Activated T-helper 1 cell treated with anti-CD3 and anti-CD28 coated beads, Interleukin-12 subunit alpha, Interleukin-12 subunit beta, Interleukin-2, Interleukin-4 antibody, amounts not matched to agents 30 ng/mL and 10 ng/mL and 1 ng/mL, durations not matched to agents 14 hours and 24 hours and 36 hours (primary cell): ENCODE data around the gene HACE1. TPM values are rescaled to one million over a fixed set of nuclear protein-coding genes. Genes with fewer than 3 reads are reported as not detected.

ENCODE experiments used
- DNase-seq: peaks from one replicate; pipeline ENCODE4 v3.0.0; 2021; ENCODE audit warnings: low spot score
- H3K27ac Mint-ChIP-seq: one replicate; pipeline ENCODE4 v1.8.0; 2021; ENCODE audit warnings: mild to moderate bottlenecking, mixed read lengths
- H3K27me3 Mint-ChIP-seq: one replicate; pipeline ENCODE4 v1.8.0; 2022; ENCODE audit warnings: mild to moderate bottlenecking, moderate library complexity, mixed read lengths; ENCODE audit not compliant: insufficient read depth
- H3K36me3 Mint-ChIP-seq: one replicate; pipeline ENCODE4 v1.8.0; 2021; ENCODE audit warnings: low read depth, mixed read lengths
- H3K4me1 Mint-ChIP-seq: one replicate; pipeline ENCODE4 v1.8.0; 2021; ENCODE audit warnings: low read depth, mixed read lengths
- H3K4me3 Mint-ChIP-seq: one replicate; pipeline ENCODE4 v1.8.0; 2021; ENCODE audit warnings: mild to moderate bottlenecking, moderate library complexity, mixed read lengths
- H3K9me3 Mint-ChIP-seq: one replicate; pipeline ENCODE4 v1.8.0; 2021; ENCODE audit warnings: mixed read lengths
- intact Hi-C: fragments of 100-400 bp; cut with micrococcal nuclease; formaldehyde crosslinking; loops from one replicate; pipeline ENCODE4 v1.15.1; 2024
- total RNA-seq: library from RNA; stranded (reverse); gene quantifications from 2 replicates; pipeline ENCODE4 v1.2.3, GENCODE V29; 2022

HACE1 gene
- total RNA-seq, 1 donor from 2014 or later: 16.9 TPM

DNA sequence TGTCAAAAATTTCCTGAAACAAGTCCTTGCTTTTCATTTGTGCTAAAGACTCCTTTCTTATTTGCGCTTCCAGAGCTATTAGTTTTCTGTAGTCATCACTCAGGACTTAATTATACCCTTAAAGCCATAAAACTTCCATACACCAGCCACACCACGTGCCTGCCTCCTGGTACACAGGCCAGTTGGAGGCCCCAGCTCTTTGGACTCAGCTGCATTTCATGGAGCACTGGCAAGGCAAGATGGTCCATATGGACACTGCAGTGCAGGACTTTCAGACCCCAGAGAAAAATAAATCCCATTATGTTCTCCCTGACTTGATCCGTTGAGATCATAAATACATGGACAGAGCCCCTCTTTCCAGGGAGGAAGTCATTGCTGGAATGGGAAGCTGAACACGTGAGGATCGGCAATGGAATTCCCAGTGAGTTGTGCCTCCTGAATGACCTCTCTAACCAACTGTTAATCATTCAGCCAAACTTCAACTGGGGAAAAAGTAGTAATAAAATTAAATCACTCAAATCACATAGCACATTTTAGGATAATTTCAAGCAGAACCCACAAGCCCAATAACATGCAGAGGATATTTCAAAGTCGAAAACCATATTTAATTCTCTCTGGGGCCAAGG lies 173.1 kb downstream of the HACE1 start:
- no peaks in the 10 kb centered on the region for H3K9me3 Mint-ChIP-seq
- no peak for DNase-seq
- H3K4me1 Mint-ChIP-seq: peaks cover 31% of the 10 kb centered on the region
- intact Hi-C loops: loop anchor here (10.0 kb wide), 1 partner anchor 82 kb away; no protein-coding TSS in a partner anchor
- H3K27ac Mint-ChIP-seq: no peak overlapping the region
- peaks cover 2% of the 10 kb centered on the region for H3K36me3 Mint-ChIP-seq
- H3K4me3 Mint-ChIP-seq: no peak overlapping the region
- peaks cover 2% of the 10 kb centered on the region for H3K27me3 Mint-ChIP-seq

DNA sequence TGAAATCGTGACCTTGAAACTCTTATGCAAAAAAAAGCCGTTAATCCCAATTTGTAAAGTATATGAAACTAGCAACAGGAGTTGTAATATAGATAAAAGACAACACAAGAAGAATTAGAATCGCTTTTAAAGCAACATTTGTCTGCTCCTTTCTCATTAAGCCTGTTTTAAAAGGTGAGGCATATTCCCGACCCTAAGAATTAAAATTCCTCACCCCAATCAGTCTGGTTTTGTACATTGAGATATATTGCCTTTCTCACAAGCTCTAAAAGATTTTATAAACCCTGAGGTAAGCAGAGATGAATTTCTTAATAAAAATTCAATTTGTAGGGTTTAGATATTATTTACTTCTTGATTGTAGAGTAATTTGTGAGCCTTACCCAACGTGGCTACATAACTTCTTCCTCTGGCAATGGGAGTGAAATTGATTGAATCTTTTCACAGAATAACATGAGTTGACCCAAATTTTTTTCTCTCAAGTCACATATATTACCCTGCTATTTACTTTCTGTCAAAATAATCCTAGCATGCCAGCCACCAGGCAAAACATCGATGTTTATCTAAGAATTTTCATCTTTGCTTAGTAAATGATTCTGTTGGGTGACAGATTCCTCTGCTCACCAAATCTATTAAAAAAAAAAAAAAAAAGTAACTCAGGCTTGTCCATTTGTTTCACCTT lies 173.7 kb downstream of the HACE1 start:
- DNase-seq: no peak
- H3K9me3 Mint-ChIP-seq: no peaks in the 10 kb centered on the region
- peaks cover 31% of the 10 kb centered on the region for H3K4me1 Mint-ChIP-seq
- intact Hi-C loops: loop anchor here (10.0 kb wide), 1 partner anchor 81 kb away; no protein-coding TSS in a partner anchor
- peaks cover 2% of the 10 kb centered on the region for H3K36me3 Mint-ChIP-seq
- H3K4me3 Mint-ChIP-seq: no peak overlapping the region
- H3K27me3 Mint-ChIP-seq: peaks cover 2% of the 10 kb centered on the region
- no peak overlapping the region for H3K27ac Mint-ChIP-seq

DNA sequence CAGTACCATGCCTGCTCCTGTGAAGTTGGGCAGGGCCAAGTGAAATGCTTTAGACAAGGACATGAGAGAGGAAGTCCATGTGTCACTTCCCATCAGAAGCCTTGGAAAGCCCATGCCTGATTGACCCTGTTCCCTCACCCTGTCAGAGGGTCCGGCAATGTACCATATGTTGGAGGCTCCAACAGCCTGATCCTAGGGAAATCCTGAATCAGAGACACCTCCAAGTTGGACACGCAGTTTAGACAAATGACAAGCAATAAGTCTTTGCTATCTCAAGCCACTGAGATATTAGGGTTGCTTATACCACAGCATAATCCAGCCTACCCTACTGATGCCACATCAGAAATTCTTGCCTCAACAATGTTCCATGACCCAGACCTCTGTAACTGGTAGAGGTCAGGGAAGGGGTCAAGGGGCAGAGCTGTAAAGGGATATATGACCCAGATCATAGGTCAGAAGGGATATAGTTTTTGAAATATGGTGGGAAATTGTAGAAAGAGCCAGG lies 174.8 kb downstream of the HACE1 start:
- peaks cover 2% of the 10 kb centered on the region for H3K27me3 Mint-ChIP-seq
- intact Hi-C loops: loop anchor here (10.0 kb wide), 1 partner anchor 80 kb away; no protein-coding TSS in a partner anchor
- H3K36me3 Mint-ChIP-seq: no peaks in the 10 kb centered on the region
- no peak overlapping the region for H3K4me3 Mint-ChIP-seq
- H3K9me3 Mint-ChIP-seq: no peaks in the 10 kb centered on the region
- peaks cover 31% of the 10 kb centered on the region for H3K4me1 Mint-ChIP-seq
- H3K27ac Mint-ChIP-seq: no peak overlapping the region
- no peak for DNase-seq

DNA sequence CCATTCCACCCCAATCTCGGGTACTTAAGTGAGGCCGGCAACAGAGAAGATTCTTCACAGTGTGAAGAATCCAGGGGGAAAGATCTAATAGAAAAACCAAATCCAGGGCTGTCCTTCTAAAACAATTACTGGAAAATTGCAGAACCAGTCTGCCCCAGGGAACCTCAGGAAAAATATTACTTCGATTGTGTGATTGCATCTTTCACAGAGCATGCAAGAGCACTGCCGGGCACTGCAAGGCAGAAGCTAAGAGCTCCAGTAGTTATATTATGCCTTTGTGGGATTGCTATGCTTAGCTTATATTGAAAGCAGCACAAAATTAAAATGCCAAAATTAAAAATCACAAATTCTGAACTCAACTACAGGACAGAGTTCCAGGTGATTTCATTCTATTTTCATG lies 175.9 kb downstream of the HACE1 start:
- no peaks in the 10 kb centered on the region for H3K9me3 Mint-ChIP-seq
- DNase-seq: no peak
- H3K4me1 Mint-ChIP-seq: peaks cover 30% of the 10 kb centered on the region
- intact Hi-C loops: loop anchor here (1.0 to 10.0 kb wide), 4 partner anchors 79 to 394 kb away; partner anchors contain the start of gene HACE1
- no peak overlapping the region for H3K4me3 Mint-ChIP-seq
- peaks cover 2% of the 10 kb centered on the region for H3K27me3 Mint-ChIP-seq
- H3K36me3 Mint-ChIP-seq: peaks cover under 1% of the 10 kb centered on the region
- H3K27ac Mint-ChIP-seq: no peak overlapping the region

DNA sequence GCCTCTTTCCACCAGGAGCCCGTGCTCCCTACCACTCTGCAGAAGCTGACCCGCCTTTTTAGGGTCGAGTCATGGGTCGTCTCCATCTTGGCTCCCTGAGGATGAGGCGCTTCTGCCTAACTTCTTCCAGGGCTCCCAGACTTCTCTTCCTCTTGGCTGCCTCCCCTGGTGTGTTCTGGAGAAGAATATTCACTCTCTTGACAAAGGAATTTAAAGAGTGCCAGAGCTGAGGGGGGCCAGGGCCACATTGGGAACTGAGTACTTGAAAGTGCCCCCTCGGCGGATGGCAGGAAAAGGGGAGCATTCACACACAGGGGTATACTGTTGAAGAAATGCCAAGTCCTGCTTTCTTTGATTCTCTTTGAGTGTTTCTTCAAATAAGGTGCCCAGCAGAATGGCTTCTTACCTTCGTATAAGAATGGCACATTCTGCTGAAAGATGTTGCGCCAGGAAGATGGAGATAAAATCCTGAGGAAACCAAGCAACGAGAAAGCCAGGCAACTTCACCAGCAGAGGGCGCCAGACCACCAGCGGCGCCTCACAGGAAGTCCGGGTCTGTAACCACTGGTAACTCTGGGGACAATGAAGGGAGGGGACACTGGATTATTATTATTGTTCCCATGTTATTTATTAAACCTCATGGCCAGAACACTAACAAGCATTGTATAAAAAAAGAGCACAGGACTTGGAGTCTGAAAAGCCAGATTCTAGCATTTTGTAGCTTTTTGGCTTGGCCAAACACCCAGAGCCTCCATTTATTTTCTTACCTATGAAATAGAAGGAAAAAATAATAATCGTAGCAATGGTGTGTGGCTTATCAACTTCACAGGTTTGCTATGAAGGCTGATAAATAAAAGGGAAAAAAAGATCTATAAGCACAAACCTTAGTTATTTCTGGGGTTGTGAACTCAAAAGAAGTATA lies 176.7 kb downstream of the HACE1 start:
- peaks cover 2% of the 10 kb centered on the region for H3K27me3 Mint-ChIP-seq
- intact Hi-C loops: loop anchor here (1.0 to 10.0 kb wide), 4 partner anchors 78 to 395 kb away; partner anchors contain the start of gene HACE1
- H3K4me1 Mint-ChIP-seq: peaks cover 21% of the 10 kb centered on the region
- peak; percentile 52 for DNase-seq
- H3K27ac Mint-ChIP-seq: peak overlapping the region; percentile 20
- peaks cover 2% of the 10 kb centered on the region for H3K36me3 Mint-ChIP-seq
- H3K4me3 Mint-ChIP-seq: no peak overlapping the region
- H3K9me3 Mint-ChIP-seq: no peaks in the 10 kb centered on the region

DNA sequence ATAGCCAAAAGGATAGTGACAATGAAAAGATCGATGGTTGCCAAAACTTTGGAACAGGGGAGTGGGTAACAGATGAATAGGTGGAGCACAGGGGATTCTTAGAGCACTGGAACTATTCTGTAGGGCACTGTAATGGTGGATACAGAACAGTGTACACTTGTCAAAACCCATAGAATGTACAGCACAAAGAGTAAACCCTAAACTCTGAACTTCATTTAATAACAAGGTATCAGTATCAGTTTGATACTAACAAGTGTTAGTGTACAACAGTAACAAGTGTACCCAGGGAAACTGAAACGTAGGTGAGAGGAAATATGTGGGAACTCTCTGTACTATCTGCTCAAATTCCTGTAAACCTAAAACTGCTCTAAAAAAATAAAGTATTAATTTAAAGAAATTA lies 179.2 kb downstream of the HACE1 start:
- Mint-ChIP-seq H3K27ac (no peak overlapping the region), H3K4me3 (no peak overlapping the region), H3K36me3 (peaks cover 2% of the 10 kb centered on the region), H3K27me3 (peaks cover 2% of the 10 kb centered on the region), H3K9me3 (peaks cover 8% of the 10 kb centered on the region), H3K4me1 (peaks cover 20% of the 10 kb centered on the region)
- DNase-seq: no peak
- intact Hi-C loops: loop anchor here (10.0 kb wide), 1 partner anchor 76 kb away; no protein-coding TSS in a partner anchor

DNA sequence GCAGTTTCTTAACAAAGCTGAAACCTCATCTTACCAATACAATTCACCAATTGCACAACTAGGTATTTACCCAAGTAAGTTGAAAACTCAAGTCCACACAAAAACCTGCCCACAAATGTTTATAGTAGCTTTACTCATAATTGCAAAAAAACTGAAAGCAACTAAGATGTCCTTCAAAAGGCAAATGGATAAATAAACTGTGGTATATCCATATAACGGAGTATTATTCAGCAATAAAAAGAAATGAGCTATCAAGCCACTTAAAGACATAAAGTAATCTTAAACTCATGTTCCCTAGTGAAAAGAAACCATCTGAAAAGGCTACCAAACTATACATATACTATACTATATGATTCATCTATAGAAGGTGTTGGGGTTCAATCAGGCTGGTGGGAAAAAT lies 179.7 kb downstream of the HACE1 start:
- Mint-ChIP-seq H3K4me1 (peaks cover 20% of the 10 kb centered on the region), H3K4me3 (no peak overlapping the region), H3K27me3 (peaks cover 2% of the 10 kb centered on the region), H3K9me3 (peaks cover 9% of the 10 kb centered on the region), H3K36me3 (peaks cover 2% of the 10 kb centered on the region), H3K27ac (no peak overlapping the region)
- no peak for DNase-seq
- intact Hi-C loops: loop anchor here (10.0 kb wide), 1 partner anchor 75 kb away; no protein-coding TSS in a partner anchor

Other genes with a start within 250 kb of the HACE1 start
- gene LIN28B, start 97.2 kb upstream of the HACE1 start, total RNA-seq: not detected in 2 replicates